Breast epithelium (tissue), 3 donors: Measurements from ENCODE around the gene SARS2.

ENCODE experiments used
- POLR2A ChIP-seq: fragments of 450-650 bp; IDR thresholded peaks from one replicate; pipeline ENCODE4 v1.6.1; 2016; ENCODE audit warnings: antibody characterized with exemption, mild to moderate bottlenecking, moderate library complexity
- TF ChIP-seq, protein P1 (sequence below), 3 donors: fragments of 450-650 bp; IDR thresholded peaks; one replicate each; pipeline ENCODE4 v1.5.1; 2016 to 2017; ENCODE audit warnings: antibody characterized with exemption in 3 of 3, mild to moderate bottlenecking in 3 of 3, moderate library complexity in 3 of 3

DNA sequence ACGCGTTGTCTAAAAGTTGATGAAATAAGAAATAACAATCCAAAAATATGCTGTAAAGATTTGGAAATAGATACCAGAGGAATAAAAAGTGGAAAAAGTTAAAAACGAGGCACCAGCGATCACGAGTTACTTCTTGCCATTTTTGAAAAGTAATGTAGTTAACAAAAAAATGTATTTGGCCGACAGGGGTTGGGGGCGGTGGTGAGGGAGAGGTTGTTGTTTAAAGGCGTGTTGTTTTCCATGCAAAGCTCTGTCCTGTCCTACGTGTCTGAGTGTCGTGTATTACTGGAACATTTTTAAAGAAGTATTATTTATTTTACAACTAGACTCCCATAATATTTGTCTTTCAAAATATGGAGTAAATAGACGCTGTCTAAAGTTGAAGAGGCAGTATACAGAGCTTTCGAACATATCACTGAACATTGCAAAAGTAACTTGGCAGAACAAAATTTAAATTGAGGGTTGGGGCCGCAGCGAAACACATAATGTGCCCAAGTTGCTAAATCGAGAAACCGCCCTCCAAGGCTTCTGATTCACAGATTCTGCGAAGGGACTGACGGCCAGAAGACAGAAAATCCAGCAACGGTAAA is 44.2 kb upstream of the SARS2 start:
- TF ChIP-seq, protein P1, sequence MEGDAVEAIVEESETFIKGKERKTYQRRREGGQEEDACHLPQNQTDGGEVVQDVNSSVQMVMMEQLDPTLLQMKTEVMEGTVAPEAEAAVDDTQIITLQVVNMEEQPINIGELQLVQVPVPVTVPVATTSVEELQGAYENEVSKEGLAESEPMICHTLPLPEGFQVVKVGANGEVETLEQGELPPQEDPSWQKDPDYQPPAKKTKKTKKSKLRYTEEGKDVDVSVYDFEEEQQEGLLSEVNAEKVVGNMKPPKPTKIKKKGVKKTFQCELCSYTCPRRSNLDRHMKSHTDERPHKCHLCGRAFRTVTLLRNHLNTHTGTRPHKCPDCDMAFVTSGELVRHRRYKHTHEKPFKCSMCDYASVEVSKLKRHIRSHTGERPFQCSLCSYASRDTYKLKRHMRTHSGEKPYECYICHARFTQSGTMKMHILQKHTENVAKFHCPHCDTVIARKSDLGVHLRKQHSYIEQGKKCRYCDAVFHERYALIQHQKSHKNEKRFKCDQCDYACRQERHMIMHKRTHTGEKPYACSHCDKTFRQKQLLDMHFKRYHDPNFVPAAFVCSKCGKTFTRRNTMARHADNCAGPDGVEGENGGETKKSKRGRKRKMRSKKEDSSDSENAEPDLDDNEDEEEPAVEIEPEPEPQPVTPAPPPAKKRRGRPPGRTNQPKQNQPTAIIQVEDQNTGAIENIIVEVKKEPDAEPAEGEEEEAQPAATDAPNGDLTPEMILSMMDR (IDR thresholded peaks at IDR 0.05) = no peak
- TF ChIP-seq POLR2A = no peak
